Activated CD4-positive, alpha-beta memory T cell treated with anti-CD3 and anti-CD28 coated beads, Interleukin-2, amount 10 ng/mL, durations not matched to agents 7 days and 5 days (primary cell): ENCODE measurements around the gene KANK4. TPM values are rescaled to one million over a fixed set of nuclear protein-coding genes. Genes with fewer than 3 reads are reported as not detected.
A peak's percentile ranks its signal among the peaks of the same experiment; 100 is the strongest.

ENCODE experiments used
- CTCF ChIA-PET: fragments of 350-600 bp; sonication (Branson Sonifier 250); formaldehyde crosslinking; loops from one replicate; lab custom pipeline; 2021; ENCODE audit warnings: antibody characterized with exemption, inconsistent platforms; lab: Charles Lee
- POLR2A ChIA-PET: fragments of 350-600 bp; sonication (Branson Sonifier 250); formaldehyde crosslinking; loops from one replicate; lab custom pipeline; 2021; ENCODE audit warnings: antibody characterized with exemption; lab: Charles Lee
- DNase-seq: peaks from one replicate; pipeline ENCODE4 v3.0.0-alpha.2; 2020
- H3K27ac Mint-ChIP-seq: one replicate; pipeline ENCODE4 v1.8.0; 2021; ENCODE audit warnings: mild to moderate bottlenecking, mixed read lengths
- H3K27me3 Mint-ChIP-seq: one replicate; pipeline ENCODE4 v1.8.0; 2021; ENCODE audit warnings: mixed read lengths
- H3K36me3 Mint-ChIP-seq: one replicate; pipeline ENCODE4 v1.8.0; 2021; ENCODE audit warnings: low read depth, mixed read lengths
- H3K4me1 Mint-ChIP-seq: one replicate; pipeline ENCODE4 v1.8.0; 2021; ENCODE audit warnings: mixed read lengths
- H3K4me3 Mint-ChIP-seq: one replicate; pipeline ENCODE4 v1.8.0; 2021; ENCODE audit warnings: mild to moderate bottlenecking, mixed read lengths
- H3K9me3 Mint-ChIP-seq: one replicate; pipeline ENCODE4 v1.8.0; 2021; ENCODE audit warnings: mixed read lengths
- total RNA-seq, 2 experiments: library from RNA; stranded (reverse); gene quantifications; one replicate each; pipeline ENCODE4 v1.2.3, GENCODE V29; 2021

KANK4 gene
- total RNA-seq, 2 experiments from 2014 or later = not detected

GRCh38 chr1:62285440-62285839 is 33.8 kb downstream of the KANK4 start:
- ChIA-PET POLR2A (no interaction called here), CTCF (no interaction called here)
- Mint-ChIP-seq H3K27me3 (peaks cover 32% of the 10 kb centered on the region), H3K4me1 (no peaks in the 10 kb centered on the region), H3K9me3 (peaks cover 5% of the 10 kb centered on the region), H3K36me3 (no peaks in the 10 kb centered on the region), H3K4me3 (no peak overlapping the region), H3K27ac (no peak overlapping the region)
- no peak for DNase-seq

DNA sequence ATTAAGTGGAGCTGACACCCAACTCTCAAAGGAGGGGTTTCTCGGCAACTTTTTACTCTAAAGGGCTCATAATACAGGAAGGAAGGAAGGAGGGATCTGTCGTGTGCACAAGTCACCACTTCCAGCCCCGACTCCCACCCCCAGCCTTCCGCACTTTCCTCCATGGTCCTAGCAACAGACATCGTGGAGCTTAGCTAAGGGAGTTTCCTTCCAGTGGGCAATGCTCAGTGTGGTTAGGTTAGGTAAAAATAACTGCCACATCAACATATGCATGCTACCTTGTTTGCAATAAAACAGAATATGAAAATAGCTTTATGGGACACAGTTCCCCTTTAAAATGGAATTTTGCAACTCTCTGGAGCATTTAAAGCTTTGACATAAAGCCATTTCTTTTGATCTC is 35.2 kb downstream of the KANK4 start:
- Mint-ChIP-seq H3K4me1 (no peaks in the 10 kb centered on the region), H3K4me3 (no peak overlapping the region), H3K9me3 (peaks cover 5% of the 10 kb centered on the region), H3K27ac (no peak overlapping the region), H3K36me3 (no peaks in the 10 kb centered on the region), H3K27me3 (peaks cover 32% of the 10 kb centered on the region)
- ChIA-PET CTCF (no interaction called here), POLR2A (no interaction called here)
- DNase-seq = no peak

GRCh38 chr1:62282909-62283755 is 36.1 kb downstream of the KANK4 start:
- H3K4me1 Mint-ChIP-seq = no peaks in the 10 kb centered on the region
- peaks cover 5% of the 10 kb centered on the region for H3K9me3 Mint-ChIP-seq
- no peak overlapping the region for H3K27ac Mint-ChIP-seq
- no peak for DNase-seq
- peaks cover 30% of the 10 kb centered on the region for H3K27me3 Mint-ChIP-seq
- no peaks in the 10 kb centered on the region for H3K36me3 Mint-ChIP-seq
- no peak overlapping the region for H3K4me3 Mint-ChIP-seq
- POLR2A ChIA-PET = no interaction called here
- CTCF ChIA-PET = no interaction called here

DNA sequence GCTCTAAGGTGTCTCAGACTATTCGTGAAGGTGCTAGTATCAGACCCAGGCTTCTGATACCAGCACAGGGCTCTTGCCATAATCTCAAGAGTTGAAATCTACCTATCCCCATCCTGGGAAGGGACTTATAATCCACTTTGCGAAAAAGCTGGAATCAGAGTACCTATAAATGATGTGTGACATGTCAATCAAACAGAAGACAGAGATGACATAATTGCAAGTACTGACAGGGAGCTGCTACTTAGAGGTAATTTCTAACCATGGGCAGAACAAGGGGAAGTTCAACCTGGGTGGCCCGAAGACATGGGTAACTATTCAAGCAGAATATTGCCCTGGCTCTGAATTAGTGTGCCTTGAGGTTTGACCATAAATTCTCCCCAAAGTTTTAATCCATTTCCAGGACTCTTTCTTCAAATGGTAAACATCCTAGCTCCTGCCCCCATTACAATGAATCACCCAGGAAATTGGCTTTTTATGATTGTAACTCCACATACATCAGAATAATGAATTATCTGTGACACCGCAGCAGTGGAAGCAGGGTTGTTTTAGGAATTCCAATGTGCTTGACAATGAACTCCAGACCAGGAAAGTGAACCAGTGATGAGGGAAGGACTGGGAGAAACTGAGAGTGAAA is 37.2 kb downstream of the KANK4 start:
- H3K27ac Mint-ChIP-seq = no peak overlapping the region
- no peak for DNase-seq
- H3K4me3 Mint-ChIP-seq = no peak overlapping the region
- no peaks in the 10 kb centered on the region for H3K36me3 Mint-ChIP-seq
- no peaks in the 10 kb centered on the region for H3K4me1 Mint-ChIP-seq
- ChIA-PET POLR2A (no interaction called here), CTCF (no interaction called here)
- peaks cover 23% of the 10 kb centered on the region for H3K27me3 Mint-ChIP-seq
- peaks cover 5% of the 10 kb centered on the region for H3K9me3 Mint-ChIP-seq

DNA sequence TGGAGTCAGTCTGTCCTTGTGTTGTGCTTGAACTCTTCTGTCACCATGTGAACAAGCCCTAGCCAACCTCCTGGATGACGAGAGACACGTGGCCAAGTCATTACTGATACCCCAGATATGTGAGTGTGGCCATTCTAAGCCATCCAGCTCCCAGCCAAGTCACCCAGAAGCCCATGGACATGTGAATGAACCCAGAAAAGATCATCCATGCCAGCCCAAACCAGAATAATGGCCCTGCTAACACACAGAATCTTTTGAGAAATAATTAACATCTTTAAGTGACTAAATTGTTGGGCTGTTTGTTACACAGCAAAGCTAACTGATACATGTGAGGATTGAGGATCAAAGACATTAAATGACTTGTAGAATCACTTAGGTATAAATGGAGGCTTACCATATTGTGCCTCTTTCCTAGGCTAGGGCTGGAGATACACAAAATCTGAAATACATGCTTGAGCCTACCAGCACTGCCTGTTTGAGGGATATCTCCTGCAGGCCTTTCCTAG is 38.2 kb downstream of the KANK4 start:
- Mint-ChIP-seq H3K9me3 (peaks cover 5% of the 10 kb centered on the region), H3K27me3 (peaks cover 15% of the 10 kb centered on the region), H3K27ac (no peak overlapping the region), H3K4me1 (no peaks in the 10 kb centered on the region), H3K4me3 (no peak overlapping the region), H3K36me3 (no peaks in the 10 kb centered on the region)
- no peak for DNase-seq
- ChIA-PET CTCF (no interaction called here), POLR2A (no interaction called here)

DNA sequence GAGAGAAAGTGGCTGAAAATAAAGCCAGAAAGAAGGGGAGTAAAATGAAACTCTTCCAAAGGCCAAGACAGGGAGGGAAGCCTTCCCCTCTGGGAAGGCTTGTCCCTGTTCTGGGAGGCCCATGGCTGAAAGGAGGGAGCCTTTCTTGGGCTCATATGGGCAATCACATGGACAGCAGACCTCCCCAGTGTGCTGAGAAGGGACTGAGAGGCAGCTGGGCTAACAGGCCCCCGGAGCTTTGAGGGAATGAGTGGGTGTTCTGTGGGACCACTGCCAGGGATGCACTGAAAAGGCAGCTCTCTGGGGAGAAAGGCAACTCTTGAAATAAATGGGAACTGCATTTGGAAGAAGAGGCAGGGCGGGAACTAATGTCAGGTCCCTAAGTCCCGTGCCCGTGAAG is 39.1 kb downstream of the KANK4 start:
- CTCF ChIA-PET = no interaction called here
- POLR2A ChIA-PET = no interaction called here
- no peak overlapping the region for H3K4me3 Mint-ChIP-seq
- peaks cover 5% of the 10 kb centered on the region for H3K9me3 Mint-ChIP-seq
- H3K36me3 Mint-ChIP-seq = no peaks in the 10 kb centered on the region
- no peaks in the 10 kb centered on the region for H3K4me1 Mint-ChIP-seq
- peaks cover 10% of the 10 kb centered on the region for H3K27me3 Mint-ChIP-seq
- no peak for DNase-seq
- H3K27ac Mint-ChIP-seq = no peak overlapping the region

- DNase-seq = no peak
- ChIA-PET POLR2A (no interaction called here), CTCF (no interaction called here)
- no peaks in the 10 kb centered on the region for H3K36me3 Mint-ChIP-seq
- peaks cover 7% of the 10 kb centered on the region for H3K9me3 Mint-ChIP-seq
- H3K4me1 Mint-ChIP-seq = peaks cover 8% of the 10 kb centered on the region
- no peak overlapping the region for H3K27ac Mint-ChIP-seq
- no peaks in the 10 kb centered on the region for H3K27me3 Mint-ChIP-seq
- no peak overlapping the region for H3K4me3 Mint-ChIP-seq
These were observed 42.4 kb downstream of the KANK4 start for GRCh38 chr1:62276791-62277190.

DNA sequence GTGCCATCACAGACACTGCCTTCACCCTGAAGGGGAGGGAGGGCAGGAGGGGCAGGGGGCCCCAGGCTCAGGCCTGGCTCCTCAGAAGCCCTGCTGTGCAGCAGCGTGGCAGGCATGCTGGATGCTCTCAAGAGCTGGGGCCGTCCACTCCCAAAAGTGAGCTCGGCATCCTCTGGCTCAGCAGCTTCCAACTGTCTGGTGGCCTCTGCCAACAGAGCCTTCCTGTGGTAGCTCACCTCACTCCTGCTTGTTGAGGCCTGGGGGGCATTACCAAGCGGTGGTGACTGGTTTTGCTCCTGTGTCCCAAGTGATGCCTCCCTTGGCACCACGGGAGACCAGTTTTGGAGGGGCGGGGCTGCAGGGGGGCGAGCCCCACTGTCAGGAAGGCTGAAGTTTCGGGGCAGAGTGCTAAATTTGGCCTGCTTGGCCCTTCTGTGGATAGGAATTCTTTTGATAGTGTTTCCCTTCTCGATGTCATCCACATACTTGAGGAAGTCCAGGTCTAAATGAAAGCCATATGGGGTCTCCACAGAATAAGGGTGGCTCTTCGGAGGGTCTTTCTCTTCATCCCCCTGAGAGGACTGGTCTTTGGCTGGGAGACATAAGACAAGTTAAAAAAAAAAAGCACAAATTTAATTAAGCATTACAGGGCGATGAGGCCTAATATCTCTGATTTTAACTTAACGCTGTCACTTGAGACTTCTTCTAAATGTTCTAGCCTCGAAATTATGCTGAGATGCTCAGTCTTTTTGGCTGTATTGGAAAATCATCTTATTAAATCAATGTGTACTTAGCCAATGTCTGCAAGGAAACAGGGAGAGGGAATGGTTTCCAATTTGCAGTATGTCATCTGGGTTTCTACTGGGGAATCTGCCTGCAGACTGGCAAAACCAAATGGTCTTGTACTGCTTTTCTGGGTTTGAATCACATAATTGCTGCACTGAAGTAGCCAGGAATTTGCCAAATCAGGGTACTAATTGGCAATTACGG is 44.4 kb downstream of the KANK4 start:
- H3K36me3 Mint-ChIP-seq = no peaks in the 10 kb centered on the region
- peaks cover 18% of the 10 kb centered on the region for H3K4me1 Mint-ChIP-seq
- no peak overlapping the region for H3K27ac Mint-ChIP-seq
- no peak overlapping the region for H3K4me3 Mint-ChIP-seq
- DNase-seq = no peak
- POLR2A ChIA-PET = no interaction called here
- CTCF ChIA-PET = interaction anchor here (0.5 kb wide), 1 partner anchor 14 kb away, joined by 3 read pairs; no protein-coding TSS in a partner anchor
- H3K27me3 Mint-ChIP-seq = no peaks in the 10 kb centered on the region
- peaks cover 2% of the 10 kb centered on the region for H3K9me3 Mint-ChIP-seq

GRCh38 chr1:62273953-62274352 is 45.3 kb downstream of the KANK4 start:
- H3K9me3 Mint-ChIP-seq = peaks cover 2% of the 10 kb centered on the region
- peaks cover 18% of the 10 kb centered on the region for H3K4me1 Mint-ChIP-seq
- no peaks in the 10 kb centered on the region for H3K36me3 Mint-ChIP-seq
- ChIA-PET POLR2A (no interaction called here), CTCF (no interaction called here)
- H3K27me3 Mint-ChIP-seq = no peaks in the 10 kb centered on the region
- no peak overlapping the region for H3K4me3 Mint-ChIP-seq
- no peak for DNase-seq
- no peak overlapping the region for H3K27ac Mint-ChIP-seq

DNA sequence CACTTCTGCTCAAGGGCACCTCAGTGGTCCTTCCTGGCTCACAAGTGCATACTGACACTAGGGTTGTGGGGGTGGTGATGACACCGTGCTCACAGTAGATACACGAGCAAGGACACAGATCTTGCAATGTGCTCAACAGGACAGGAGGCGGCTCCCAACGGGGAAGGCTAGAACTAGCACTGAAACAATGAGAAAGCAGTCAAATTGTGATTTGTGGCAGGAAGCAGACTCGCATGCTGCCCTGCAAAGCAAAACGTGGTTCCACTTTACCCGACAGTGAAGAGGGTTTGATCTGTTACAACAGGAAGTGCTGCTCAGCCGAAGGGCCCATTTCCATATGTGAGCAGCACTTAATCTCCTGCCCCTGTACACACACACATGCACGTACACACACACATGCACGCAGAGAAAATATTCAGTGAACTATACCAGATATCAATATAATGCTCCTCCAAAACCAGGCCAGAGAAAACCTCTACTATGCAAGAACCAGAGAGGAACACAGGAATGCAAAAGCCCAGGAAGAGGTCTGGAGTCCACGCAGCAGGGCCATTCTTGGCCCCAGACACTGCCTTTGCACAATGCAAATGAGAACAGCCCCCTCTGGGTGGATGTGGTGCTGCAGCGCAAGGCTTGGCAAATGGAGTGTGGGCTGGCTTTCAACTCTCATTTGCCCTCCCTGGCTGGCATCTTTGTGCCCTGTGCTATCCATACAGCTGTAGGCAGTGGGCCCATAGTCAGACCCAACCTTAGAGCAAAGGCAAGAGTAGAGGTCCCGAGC is 47.1 kb downstream of the KANK4 start:
- POLR2A ChIA-PET = no interaction called here
- Mint-ChIP-seq H3K27me3 (no peaks in the 10 kb centered on the region), H3K4me3 (no peak overlapping the region), H3K9me3 (peaks cover 2% of the 10 kb centered on the region), H3K36me3 (no peaks in the 10 kb centered on the region), H3K4me1 (peaks cover 18% of the 10 kb centered on the region), H3K27ac (peak overlapping the region; percentile 79)
- peak; percentile 67 for DNase-seq
- CTCF ChIA-PET = no interaction called here

DNA sequence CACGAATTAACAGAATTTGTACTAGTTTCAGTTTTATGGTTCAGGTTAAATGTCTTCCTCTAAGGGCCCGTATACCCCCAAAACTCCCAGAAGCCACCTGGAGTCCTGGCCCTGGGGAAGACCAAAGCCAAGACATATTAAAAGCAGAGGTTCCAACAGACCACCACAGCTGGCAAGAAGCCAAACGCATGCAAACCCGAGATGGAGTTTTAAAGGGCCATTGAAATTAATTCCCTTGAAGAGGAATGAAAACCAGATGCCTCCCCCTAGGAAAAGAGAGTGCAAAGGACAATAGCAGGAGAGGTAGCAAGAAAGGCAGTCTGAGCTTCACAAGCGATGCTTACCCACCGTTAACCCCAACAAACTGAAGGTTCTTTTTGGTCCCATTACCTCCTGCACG is 48.1 kb downstream of the KANK4 start:
- ChIA-PET CTCF (no interaction called here), POLR2A (no interaction called here)
- Mint-ChIP-seq H3K27me3 (no peaks in the 10 kb centered on the region), H3K27ac (no peak overlapping the region), H3K4me1 (peaks cover 18% of the 10 kb centered on the region), H3K9me3 (peaks cover 2% of the 10 kb centered on the region), H3K36me3 (no peaks in the 10 kb centered on the region), H3K4me3 (no peak overlapping the region)
- DNase-seq = no peak

- Mint-ChIP-seq H3K27me3 (no peaks in the 10 kb centered on the region), H3K36me3 (no peaks in the 10 kb centered on the region), H3K9me3 (peaks cover 2% of the 10 kb centered on the region), H3K27ac (no peak overlapping the region), H3K4me1 (peaks cover 18% of the 10 kb centered on the region), H3K4me3 (no peak overlapping the region)
- DNase-seq = no peak
- ChIA-PET POLR2A (no interaction called here), CTCF (no interaction called here)
These were observed 49.3 kb downstream of the KANK4 start for GRCh38 chr1:62269851-62270495.
